GM12874 (cell line): Measurements from ENCODE around the gene CLN6.

Source experiments
- CTCF ChIP-seq: IDR thresholded peaks from 2 replicates; pipeline ENCODE4 v1.5.1; 2011; ENCODE audit warnings: low read depth, mild to moderate bottlenecking, control low read depth, low read length, moderate library complexity; ENCODE audit not compliant: insufficient read depth

CLN6 gene

DNA sequence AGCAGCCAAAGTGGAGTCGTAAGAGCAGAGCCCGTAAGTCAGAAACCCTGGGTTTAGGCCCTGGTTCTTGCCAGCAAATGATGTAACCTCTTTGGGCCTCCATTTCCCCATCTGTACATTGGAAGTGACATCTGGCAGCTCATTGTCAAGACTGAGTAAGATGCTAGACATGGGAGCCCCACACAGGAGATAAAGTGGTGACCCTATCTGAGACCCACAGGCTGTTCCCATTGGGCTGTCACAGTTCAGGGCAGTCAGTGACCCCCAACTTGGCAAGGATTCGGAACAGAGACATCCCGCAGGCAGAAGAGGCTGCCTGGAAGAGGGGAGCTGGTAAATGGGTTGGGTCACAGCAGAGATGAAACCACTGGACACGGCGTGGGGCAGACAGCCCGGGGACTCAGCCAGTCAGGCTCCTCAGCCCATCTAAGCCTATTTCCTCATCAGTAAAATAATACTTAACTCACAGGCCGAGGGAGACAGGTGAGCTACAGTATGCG, 1.8 kb downstream of the CLN6 start:
- no peak for TF ChIP-seq CTCF

DNA sequence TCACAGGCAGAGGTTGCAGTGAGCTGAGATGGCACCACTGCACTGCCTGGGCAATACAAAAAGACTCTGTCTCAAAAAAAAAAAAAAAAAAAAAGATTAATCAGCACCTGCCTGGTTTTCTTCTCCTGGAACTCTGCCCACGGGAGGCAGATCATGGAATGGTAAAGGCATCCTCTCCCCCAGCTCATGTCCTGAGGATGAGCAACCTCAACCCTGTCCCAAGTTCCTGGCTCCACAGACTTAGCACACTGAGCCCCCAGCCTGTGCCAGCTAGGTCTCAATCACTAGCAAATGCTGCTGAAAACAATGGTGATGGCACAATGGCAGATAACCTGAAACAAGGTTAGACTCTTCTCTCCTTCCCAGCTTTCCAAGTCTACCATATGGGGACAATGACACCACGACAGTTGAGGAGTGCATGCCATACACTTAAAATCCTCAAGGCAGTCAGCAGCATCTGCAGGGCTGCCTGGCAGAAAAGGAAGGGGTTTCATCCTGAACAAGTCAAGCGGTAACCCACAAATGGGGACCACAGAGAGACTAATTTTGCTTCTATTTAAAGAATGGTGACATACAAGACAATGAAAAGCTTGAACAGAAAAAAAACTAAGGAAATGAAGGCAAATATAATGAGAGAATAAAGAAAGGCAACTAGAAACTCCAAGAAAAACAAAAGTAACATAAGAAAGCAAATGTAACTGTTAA, 4.8 kb downstream of the CLN6 start:
- no peak for TF ChIP-seq CTCF

GRCh38 chr15:68224108-68224507, 5.4 kb downstream of the CLN6 start:
- TF ChIP-seq CTCF = no peak

GRCh38 chr15:68223171-68223570, 6.4 kb downstream of the CLN6 start:
- TF ChIP-seq CTCF = no peak

- no peak for TF ChIP-seq CTCF
Measured at GRCh38 chr15:68220967-68221366, 8.6 kb downstream of the CLN6 start.

- TF ChIP-seq CTCF = no peak
Measured at GRCh38 chr15:68220489-68220888, 9.0 kb downstream of the CLN6 start.

DNA sequence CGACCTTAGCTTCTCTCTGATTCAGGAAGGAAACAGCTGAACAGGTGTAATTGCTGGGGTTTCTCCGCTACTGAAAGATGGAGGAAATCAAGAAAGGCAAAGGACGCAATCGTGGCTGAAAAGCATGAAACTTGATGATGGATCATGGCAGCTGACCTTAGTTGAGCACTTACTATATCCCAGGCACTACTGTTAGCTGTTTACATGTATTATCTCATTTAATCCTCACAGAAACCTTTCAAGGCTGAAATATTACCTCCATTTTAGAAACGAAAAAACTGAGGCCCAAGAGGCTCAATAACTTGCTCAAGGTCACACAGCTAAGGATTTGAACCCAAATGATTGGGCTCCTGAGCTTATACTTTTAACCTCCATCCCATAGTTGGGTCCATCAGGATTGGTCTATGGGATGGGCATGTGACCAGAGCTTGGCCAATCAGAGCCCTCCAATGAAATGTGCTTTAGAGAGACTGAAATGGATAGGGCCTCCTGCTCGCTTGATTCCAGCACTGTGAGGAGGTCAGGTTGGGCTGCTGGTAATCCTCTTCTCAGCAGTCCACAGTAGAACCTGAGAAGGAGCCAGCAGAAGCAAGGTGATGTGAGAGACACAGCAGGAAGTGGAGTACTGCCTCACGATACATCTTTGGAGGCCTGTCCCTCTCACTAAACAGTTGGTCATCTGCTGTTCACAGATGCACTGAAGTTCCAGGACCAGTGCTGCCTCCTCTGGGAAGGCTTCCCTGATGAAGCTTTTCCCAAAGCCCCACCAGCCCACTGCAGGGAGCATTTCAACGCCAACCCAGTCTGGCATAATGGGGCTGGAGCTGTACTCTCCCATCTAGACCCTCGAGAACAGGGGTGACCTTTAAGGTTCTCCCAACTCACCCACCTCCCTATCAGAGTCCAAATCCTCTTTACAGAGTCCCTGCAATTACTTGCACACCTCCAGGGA, 10.4 kb downstream of the CLN6 start:
- no peak for TF ChIP-seq CTCF
